Astrocyte of the cerebellum (primary cell): ENCODE measurements around the gene UMODL1.

Experiments
- DNase-seq: peaks from one replicate; pipeline ENCODE4 v3.0.0-alpha.2; 2011; ENCODE audit warnings: low read depth
- H3K4me3 ChIP-seq: 2 replicates; pipeline ENCODE4 v1.5.1; 2011; ENCODE audit warnings: mild to moderate bottlenecking, low read depth, low read length, moderate library complexity
- in situ Hi-C: cut with HindIII; loops from 2 replicates; pipeline ENCODE4 v1.10.0; 2017; ENCODE audit warnings: low sequenced_read_pairs
- TF ChIP-seq, protein P1 (sequence below): IDR thresholded peaks from 2 replicates; pipeline ENCODE4 v1.5.1; 2012; ENCODE audit warnings: low read length, low read depth, moderate library complexity, mild to moderate bottlenecking; ENCODE audit errors: missing control alignments

UMODL1 gene

DNA sequence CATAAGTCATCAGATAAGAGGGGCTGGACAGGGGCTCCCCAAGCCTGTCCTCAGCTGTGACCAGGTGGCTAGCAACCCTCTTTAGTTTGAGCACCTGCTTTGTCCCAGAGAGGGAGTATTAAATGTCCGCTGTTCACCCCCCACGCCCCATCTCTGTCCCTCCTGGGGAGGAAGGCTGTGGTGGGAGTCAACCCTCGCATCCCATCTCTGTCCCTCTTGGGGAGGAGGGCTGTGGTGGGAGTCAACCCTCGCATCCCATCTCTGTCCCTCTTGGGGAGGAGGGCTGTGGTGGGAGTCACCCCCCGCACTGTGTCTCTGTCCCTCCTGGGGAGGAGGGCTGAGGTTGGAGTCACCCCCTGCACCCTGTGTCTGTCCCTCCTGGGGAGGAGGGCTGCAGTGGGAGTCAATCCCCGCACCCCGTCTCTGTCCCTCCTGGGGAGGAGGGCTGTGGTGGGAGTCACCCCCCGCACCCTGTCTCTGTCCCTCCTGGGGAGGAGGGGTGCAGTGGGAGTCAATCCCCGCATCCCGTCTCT is 75.2 kb downstream of the UMODL1 start:
- in situ Hi-C loops, result no loop called here
- DNase-seq, result no peak
- no peak overlapping the region for H3K4me3 ChIP-seq
- TF ChIP-seq, protein P1, sequence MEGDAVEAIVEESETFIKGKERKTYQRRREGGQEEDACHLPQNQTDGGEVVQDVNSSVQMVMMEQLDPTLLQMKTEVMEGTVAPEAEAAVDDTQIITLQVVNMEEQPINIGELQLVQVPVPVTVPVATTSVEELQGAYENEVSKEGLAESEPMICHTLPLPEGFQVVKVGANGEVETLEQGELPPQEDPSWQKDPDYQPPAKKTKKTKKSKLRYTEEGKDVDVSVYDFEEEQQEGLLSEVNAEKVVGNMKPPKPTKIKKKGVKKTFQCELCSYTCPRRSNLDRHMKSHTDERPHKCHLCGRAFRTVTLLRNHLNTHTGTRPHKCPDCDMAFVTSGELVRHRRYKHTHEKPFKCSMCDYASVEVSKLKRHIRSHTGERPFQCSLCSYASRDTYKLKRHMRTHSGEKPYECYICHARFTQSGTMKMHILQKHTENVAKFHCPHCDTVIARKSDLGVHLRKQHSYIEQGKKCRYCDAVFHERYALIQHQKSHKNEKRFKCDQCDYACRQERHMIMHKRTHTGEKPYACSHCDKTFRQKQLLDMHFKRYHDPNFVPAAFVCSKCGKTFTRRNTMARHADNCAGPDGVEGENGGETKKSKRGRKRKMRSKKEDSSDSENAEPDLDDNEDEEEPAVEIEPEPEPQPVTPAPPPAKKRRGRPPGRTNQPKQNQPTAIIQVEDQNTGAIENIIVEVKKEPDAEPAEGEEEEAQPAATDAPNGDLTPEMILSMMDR, result no peak

DNA sequence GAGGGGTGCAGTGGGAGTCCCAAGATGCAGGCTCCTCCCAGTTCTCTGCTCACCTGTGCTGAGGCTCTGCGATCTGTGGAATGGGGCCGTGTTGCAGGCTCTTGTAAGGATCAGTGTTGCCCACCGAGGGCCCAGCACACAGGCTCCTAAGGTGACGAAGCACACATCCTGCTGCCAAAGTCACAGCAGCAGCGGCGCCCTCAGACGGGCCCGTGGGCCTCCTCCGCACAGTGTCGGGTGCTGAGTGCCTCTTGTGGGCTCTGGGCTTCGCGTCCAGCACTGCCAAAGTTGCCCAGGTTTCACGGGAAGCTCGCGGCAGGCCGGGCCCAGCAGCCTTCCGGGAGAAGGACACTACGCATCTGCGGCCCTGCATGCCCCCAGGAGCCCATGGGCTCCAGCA is 75.7 kb downstream of the UMODL1 start:
- H3K4me3 ChIP-seq, result no peak overlapping the region
- in situ Hi-C loops, result no loop called here
- no peak for DNase-seq
- TF ChIP-seq, protein P1, result no peak

DNA sequence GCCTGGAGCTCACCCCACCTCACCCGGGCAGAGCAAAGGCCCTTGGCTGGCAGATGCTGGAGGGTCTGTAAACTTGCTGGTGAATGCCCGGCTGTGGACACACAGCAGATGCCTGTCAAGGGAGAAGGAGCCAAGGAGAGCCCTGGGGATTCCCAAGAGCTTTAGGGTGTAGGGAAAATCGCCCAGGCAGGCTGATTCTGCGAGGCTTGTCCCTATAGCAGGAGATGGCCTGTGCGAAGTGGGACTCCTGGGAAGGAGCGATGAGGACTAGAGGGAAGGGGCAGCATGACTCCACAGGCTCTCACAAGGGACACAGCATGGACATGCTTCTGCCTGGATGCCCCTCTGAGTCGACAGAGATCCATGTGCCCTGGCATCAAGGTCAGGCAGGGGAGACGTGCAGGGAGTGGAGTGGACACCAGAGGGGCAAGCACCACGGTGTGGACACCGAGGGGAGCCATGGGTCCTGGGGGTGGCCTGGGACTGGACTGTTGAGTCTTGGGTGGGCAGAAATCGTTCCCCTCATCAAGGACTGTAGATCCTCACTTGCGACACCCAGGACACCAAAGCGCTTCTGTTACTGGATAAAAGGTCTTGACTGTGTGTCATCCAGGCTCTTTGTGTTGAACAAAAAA is 76.4 kb downstream of the UMODL1 start:
- TF ChIP-seq, protein P1, result no peak
- in situ Hi-C loops, result no loop called here
- no peak for DNase-seq
- no peak overlapping the region for H3K4me3 ChIP-seq

DNA sequence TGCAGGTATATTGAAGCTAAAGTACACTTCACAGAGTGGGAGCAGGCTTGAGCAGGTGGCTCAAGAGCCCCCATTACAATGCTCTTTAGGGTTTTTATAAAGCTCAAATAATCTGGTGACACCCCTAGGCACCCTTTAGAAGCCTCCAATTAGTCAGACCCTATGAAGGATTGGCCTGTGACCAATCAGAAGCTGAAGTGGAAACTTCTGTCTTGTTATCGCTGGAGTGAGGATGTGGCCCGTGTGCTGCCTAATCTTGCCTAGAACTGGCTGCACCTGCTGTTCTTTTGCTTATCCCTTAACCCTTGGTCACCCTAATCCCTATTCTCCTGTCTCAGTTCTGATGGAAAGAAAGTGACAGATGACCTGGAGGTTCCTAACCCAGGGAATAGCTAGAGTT is 77.0 kb downstream of the UMODL1 start:
- in situ Hi-C loops, result no loop called here
- H3K4me3 ChIP-seq, result no peak overlapping the region
- no peak for DNase-seq
- TF ChIP-seq, protein P1, result no peak

DNA sequence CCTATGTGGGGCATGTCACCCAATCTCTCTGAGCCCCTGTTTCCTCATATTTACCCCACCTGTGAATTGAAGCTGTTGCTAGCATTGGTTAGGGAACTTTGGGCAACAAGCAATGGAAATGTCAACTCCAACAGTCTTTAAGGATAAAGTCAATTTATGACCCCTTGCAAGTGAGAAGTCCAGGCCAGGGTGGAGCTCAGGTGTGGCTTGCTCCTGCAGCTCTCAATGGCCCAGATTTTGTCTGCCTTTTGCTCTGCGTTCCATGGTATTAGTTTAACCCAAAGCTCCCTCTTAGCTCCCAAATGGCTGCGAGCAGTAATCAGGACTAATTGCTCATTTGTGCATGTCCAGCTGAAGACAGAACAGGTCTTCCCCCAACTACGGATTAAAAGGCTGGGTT is 77.5 kb downstream of the UMODL1 start:
- TF ChIP-seq, protein P1, result no peak
- no peak for DNase-seq
- H3K4me3 ChIP-seq, result no peak overlapping the region
- in situ Hi-C loops, result no loop called here

DNA sequence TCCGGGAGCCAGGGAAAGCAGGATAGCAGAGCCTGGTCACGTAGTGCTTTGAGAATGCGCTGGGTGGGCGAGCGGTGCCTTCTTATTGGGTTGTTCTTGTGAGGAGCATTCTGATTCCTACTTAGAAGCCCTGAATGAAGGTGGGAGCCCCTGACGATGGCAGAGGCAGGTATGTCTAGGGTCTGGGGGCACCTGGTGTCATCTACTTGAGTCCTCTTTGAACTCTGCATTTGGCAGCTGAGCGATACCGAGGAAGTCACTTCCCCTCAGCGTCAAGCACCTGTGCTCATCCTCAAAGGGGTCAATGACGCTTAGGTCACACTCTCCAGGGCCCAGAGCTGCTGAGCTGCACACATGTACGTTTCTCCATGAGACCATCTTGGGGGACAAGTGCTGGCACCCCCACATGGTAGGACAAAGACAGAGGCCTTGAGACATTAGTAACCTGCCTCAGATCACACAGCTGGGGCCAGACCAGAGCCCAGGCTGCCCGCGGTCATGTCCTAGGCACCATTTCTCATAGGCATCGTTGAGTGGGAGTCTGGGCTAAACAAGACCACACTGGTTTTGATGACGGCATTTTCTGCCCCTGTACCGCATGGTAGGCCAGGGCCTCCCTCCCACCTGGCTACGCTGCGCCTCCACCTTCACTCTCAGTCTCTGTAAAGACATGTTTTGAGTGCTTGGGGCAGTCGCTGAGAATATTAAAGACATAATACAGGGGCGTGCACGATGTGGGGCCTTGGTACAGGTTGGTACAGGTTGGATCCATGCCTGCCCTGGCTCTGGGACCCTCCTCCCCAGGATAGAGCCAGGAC is 78.7 kb downstream of the UMODL1 start:
- no peak for DNase-seq
- TF ChIP-seq, protein P1, result no peak
- in situ Hi-C loops, result no loop called here
- H3K4me3 ChIP-seq, result no peak overlapping the region
